K562 (cell line): Measurements from ENCODE around the gene PDE4A. TPM values are rescaled to one million over a fixed set of nuclear protein-coding genes. Genes with fewer than 3 reads are reported as not detected.

Experiments used
- ATAC-seq: fragments of 200-7000 bp; cut with Tn5 transposase; 3 replicates; pipeline ENCODE4 v1.9.1; 2020; ENCODE audit warnings: moderate library complexity
- BruUV-seq: library from RNA; stranded (reverse); fragments of 400-500 nt; replicated peaks from 2 replicates; lab custom pipeline; 2021; lab: Mats Ljungman, UMichigan
- CTCF ChIA-PET: fragments of 300-600 bp; formaldehyde crosslinking; extraction: SDS; loops from one replicate; lab custom pipeline; 2021; ENCODE audit warnings: low intra/inter-chr PET ratio; lab: Yijun Ruan, JAX
- POLR2A ChIA-PET: fragments of 300-600, 350-650 bp; sonication (Branson Sonifier 250); formaldehyde crosslinking; extraction: SDS; loops from one replicate; lab custom pipeline; 2021; ENCODE audit warnings: antibody characterized with exemption, inconsistent platforms; lab: Yijun Ruan, JAX
- DNase-seq, 4 experiments: peaks; one replicate each; pipeline versions ENCODE4 v3.0.0 to v3.0.0-alpha.2; 2011 to 2018; ENCODE audit warnings: low spot score in 3 of 4, mixed read lengths in 3 of 4; ENCODE audit errors: extremely low read depth in 1 of 4
- FAIRE-seq: peaks from 2 replicates; lab custom pipeline; 2011; peaks lifted over from hg19 to GRCh38; lab: Jason Lieb, UNC
- H2AFZ ChIP-seq: 2 replicates; pipeline ENCODE4 v1.6.0; 2011; ENCODE audit warnings: low read depth, low read length, control low read depth, inconsistent platforms
- H3K27ac ChIP-seq: fragments of 200-600 bp; 3 replicates; pipeline ENCODE4 v1.8.0; 2011; ENCODE audit warnings: low read depth, mild to moderate bottlenecking, control low read depth, inconsistent platforms, low read length, moderate library complexity, mixed read lengths; ENCODE audit errors: extremely low read depth
- H3K27me3 ChIP-seq, 2 experiments: fragments of 300-600 bp in 1 of 2; 2 replicates in 1 of 2; 3 replicates in 1 of 2; pipeline versions ENCODE4 v1.6.0 to v1.8.0; 2011; ENCODE audit warnings: inconsistent platforms in 2 of 2, low read length in 2 of 2, mild to moderate bottlenecking in 1 of 2, mixed read lengths in 1 of 2, moderate library complexity in 1 of 2; ENCODE audit not compliant: control insufficient read depth in 2 of 2, insufficient read depth in 2 of 2
- H3K36me3 ChIP-seq: fragments of 300-600 bp; 3 replicates; pipeline ENCODE4 v1.8.0; 2011; ENCODE audit warnings: mild to moderate bottlenecking, low read length, inconsistent platforms; ENCODE audit not compliant: control insufficient read depth, insufficient read depth
- H3K4me1 ChIP-seq, 2 experiments: fragments of 200-600 bp in 1 of 2; replicated peaks in 1 of 2; 2 replicates in 1 of 2; 3 replicates in 1 of 2; pipeline versions ENCODE4 v1.5.1 to v1.8.0; 2011; ENCODE audit warnings: inconsistent platforms in 2 of 2, low read length in 2 of 2, mild to moderate bottlenecking in 1 of 2, mixed read lengths in 1 of 2, moderate library complexity in 1 of 2; ENCODE audit not compliant: control insufficient read depth in 2 of 2, insufficient read depth in 2 of 2
- H3K4me2 ChIP-seq: 2 replicates; pipeline ENCODE4 v1.6.1; 2011; ENCODE audit warnings: low read length, control low read depth, inconsistent platforms, mixed read lengths; ENCODE audit not compliant: insufficient read depth
- H3K4me3 ChIP-seq: fragments of 200-600 bp; sonication (generic), shearing (Covaris generic); 2 replicates; pipeline ENCODE4 v1.5.1; 2016; ENCODE audit warnings: control low read depth, inconsistent platforms
- H3K79me2 ChIP-seq: fragments of 200-600 bp; 3 replicates; pipeline ENCODE4 v1.8.0; 2011; ENCODE audit warnings: low read length, inconsistent platforms; ENCODE audit not compliant: control insufficient read depth, insufficient read depth
- H3K9ac ChIP-seq, 2 experiments: 2 replicates each; pipeline versions ENCODE4 v1.6.0 to v1.6.1; 2011; ENCODE audit warnings: low read depth in 2 of 2, low read length in 2 of 2, control low read depth in 1 of 2, inconsistent platforms in 1 of 2, mild to moderate bottlenecking in 1 of 2, mixed read lengths in 1 of 2; ENCODE audit not compliant: insufficient read depth in 1 of 2
- H3K9me1 ChIP-seq: one replicate; pipeline ENCODE4 v1.6.0; 2011; ENCODE audit warnings: inconsistent platforms, mild to moderate bottlenecking, low read length, moderate library complexity; ENCODE audit not compliant: control insufficient read depth, insufficient read depth
- H3K9me3 ChIP-seq: replicated peaks from 2 replicates; pipeline ENCODE4 v1.5.1; 2011; ENCODE audit warnings: low read depth, low read length, inconsistent platforms; ENCODE audit not compliant: control insufficient read depth, insufficient read depth
- H4K20me1 ChIP-seq: replicated peaks from 2 replicates; pipeline ENCODE4 v1.6.1; 2011; ENCODE audit warnings: low read length, inconsistent platforms, mixed read lengths; ENCODE audit not compliant: control insufficient read depth, insufficient read depth
- CBFB ChIP-seq: sonication (generic); formaldehyde crosslinking; IDR thresholded peaks from 2 replicates; pipeline ENCODE4 v1.4.0; 2020; ENCODE audit warnings: mild to moderate bottlenecking, missing genetic modification reagents
- CBX3 ChIP-seq, 2 experiments: IDR thresholded peaks; 1 replicate in 1 of 2; 2 replicates in 1 of 2; pipeline ENCODE4 v1.6.1; 2012; ENCODE audit warnings: inconsistent platforms in 2 of 2, low read length in 2 of 2, borderline replicate concordance in 1 of 2, control low read depth in 1 of 2
- DIDO1 ChIP-seq: fragments of 450-650 bp; IDR thresholded peaks from 2 replicates; pipeline ENCODE4 v1.6.1; 2016; ENCODE audit warnings: low read depth, missing biosample characterization, missing genetic modification characterization
- DNMT1 ChIP-seq: fragments of 450-650 bp; IDR thresholded peaks from 2 replicates; pipeline ENCODE4 v1.6.1; 2016; ENCODE audit warnings: antibody characterized with exemption, mild to moderate bottlenecking
- HDAC1 ChIP-seq, 2 experiments: fragments of 450-650 bp; IDR thresholded peaks; 2 replicates each; pipeline ENCODE4 v1.6.1; 2016 to 2017; ENCODE audit warnings: inconsistent platforms in 1 of 2, mild to moderate bottlenecking in 1 of 2, moderate library complexity in 1 of 2
- JUNB ChIP-seq: fragments of 450-650 bp; formaldehyde crosslinking; conservative IDR thresholded peaks from 2 replicates; pipeline ENCODE4 v1.4.0; 2020; ENCODE audit warnings: mild to moderate bottlenecking
- LARP7 ChIP-seq: fragments of 450-650 bp; IDR thresholded peaks from 2 replicates; pipeline ENCODE4 v1.6.1; 2016
- RBM34 ChIP-seq: fragments of 200-400 bp; formaldehyde crosslinking; IDR thresholded peaks from 2 replicates; pipeline ENCODE4 v1.6.1; 2018; ENCODE audit warnings: low read length, borderline replicate concordance; ENCODE audit not compliant: insufficient read depth
- XRCC3 ChIP-seq: fragments of 450-650 bp; IDR thresholded peaks from 2 replicates; pipeline ENCODE4 v1.6.1; 2017; ENCODE audit warnings: mild to moderate bottlenecking, moderate library complexity
- ZNF408 ChIP-seq: fragments of 250-450 bp; sonication (Bioruptor Pico); IDR thresholded peaks from 2 replicates; pipeline ENCODE4 v1.4.0; 2020; ENCODE audit warnings: low read depth, mild to moderate bottlenecking, moderate library complexity
- ZNF695 ChIP-seq: fragments of 450-650 bp; formaldehyde crosslinking; IDR thresholded peaks from 2 replicates; pipeline ENCODE4 v1.4.0; 2020; ENCODE audit warnings: mild to moderate bottlenecking, moderate library complexity
- WGBS: fragments of 100-300 bp; shearing (Covaris generic); methylation state at CpG from one replicate; pipeline ENCODE4 v1.1.6; 2016; ENCODE audit warnings: low coverage, mixed read lengths; ENCODE audit not compliant: insufficient coverage; ENCODE audit errors: missing lambda C conversion rate; 5-methylcytosine and 5-hydroxymethylcytosine counted together
- in situ Hi-C: fragments of 300-500 bp; cut with MboI; formaldehyde crosslinking; loops from 4 replicates; pipeline ENCODE4 v1.15.0; 2018; ENCODE audit warnings: inconsistent platforms, mixed read lengths
- intact Hi-C: fragments of 100-400 bp; cut with micrococcal nuclease; formaldehyde crosslinking; loops from 2 replicates; pipeline ENCODE4 v1.14.2; 2022
- polyA plus RNA-seq, 8 experiments: library from polyadenylated mRNA; depleted of rRNA in 4 of 8; stranded (reverse) in 5 of 8; unstranded in 3 of 8; fragments of >200 nt; fragmentation: Nextera tagmentation in 2 of 8; fragmentation: Illumina TruSeq in 1 of 8; extraction: Ambion mirVana in 2 of 8; extraction: Trizol in 1 of 8; gene quantifications; 2 replicates each; pipeline versions ENCODE4 v1.2.1 to v1.2.3, GENCODE V29; 2011 to 2014; ENCODE audit warnings: inconsistent platforms in 1 of 8, missing spikeins in 1 of 8
- total RNA-seq, 7 experiments: library from RNA; depleted of rRNA in 6 of 7; stranded (reverse); fragments of >200 nt in 6 of 7; fragmentation: Illumina TruSeq in 2 of 7; extraction: Trizol in 2 of 7; gene quantifications; 2 replicates each; pipeline versions ENCODE4 v1.2.1 to v1.2.3, GENCODE V29; 2011 to 2021; ENCODE audit warnings: low replicate concordance in 1 of 7
- TF ChIP-seq, protein P1 (sequence below): fragments of 450-650 bp; formaldehyde crosslinking; conservative IDR thresholded peaks from 2 replicates; pipeline ENCODE4 v1.4.0; 2022; ENCODE audit warnings: mild to moderate bottlenecking, missing genetic modification characterization
- TF ChIP-seq, protein P2 (sequence below): fragments of 250-450 bp; sonication (Bioruptor Pico); IDR thresholded peaks from 2 replicates; pipeline ENCODE4 v1.8.0; 2021; ENCODE audit warnings: moderate library complexity, mild to moderate bottlenecking, inconsistent platforms
- TF ChIP-seq, protein P3 (sequence below): fragments of 250-450 bp; sonication (Bioruptor Pico); IDR thresholded peaks from 2 replicates; pipeline ENCODE4 v1.5.0; 2021
- TF ChIP-seq, protein P4 (sequence below): fragments of 450-650 bp; IDR thresholded peaks from 2 replicates; pipeline ENCODE4 v1.6.1; 2016; ENCODE audit warnings: antibody characterized with exemption

Gene PDE4A
- total and polyA plus RNA-seq, 9 of the 15 experiments (the other 6 are each of a cell fraction or from before 2014, with no cell fraction given): 0.66 to 26.9 (median 4.6) TPM

DNA sequence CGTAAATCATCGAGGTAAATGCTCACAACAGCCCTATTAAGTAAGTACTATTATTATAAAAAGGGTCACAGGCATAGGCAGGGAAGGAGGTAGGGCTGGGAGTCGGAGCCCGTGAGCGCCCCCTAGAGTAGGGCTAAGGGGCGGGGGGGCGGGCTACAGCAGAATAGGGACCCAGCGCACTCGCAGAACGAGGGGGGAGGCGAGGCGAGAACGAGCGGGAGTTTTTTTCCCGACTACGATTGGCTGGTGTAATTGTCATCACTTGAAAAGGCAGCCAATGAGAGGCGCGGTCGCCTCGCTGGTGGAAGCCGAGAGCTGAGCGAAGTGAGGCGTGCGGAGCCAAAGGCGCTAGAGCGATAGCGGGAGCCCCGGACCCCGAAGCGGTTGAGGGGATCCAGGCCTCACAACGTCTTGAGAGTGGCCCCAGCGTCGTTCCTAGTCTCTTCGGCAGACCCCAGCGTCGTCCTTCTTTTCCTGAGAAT, 58.6 kb downstream of the PDE4A start (continued):
- TF ChIP-seq RBM34: no peak

DNA sequence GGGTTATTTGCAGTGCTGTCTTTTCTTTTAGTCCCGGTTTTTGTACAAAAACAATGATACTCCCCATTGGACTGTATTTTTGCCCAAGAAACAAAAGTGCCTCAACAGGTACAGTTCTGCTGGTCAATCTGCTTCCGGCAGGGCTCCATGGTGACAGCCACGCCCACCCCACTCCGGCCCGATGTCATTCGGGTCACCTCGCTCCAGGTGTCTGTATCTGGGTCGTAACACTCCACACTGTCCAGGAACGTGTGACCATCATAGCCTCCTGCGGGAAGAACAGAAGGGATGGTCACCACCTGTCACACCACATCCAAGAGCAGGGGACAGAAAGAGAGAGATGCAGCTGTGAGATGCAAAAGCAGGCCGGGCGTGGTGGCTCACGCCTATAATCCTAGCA, 66.2 kb downstream of the PDE4A start:
- H4K20me1 ChIP-seq: peaks cover 10% of the 10 kb centered on the region
- no TSS peak for BruUV-seq
- ChIA-PET POLR2A (interaction anchor here (0.6 to 1.0 kb wide), 3 partner anchors 49 to 1169 kb away, joined by 3 read pairs; no protein-coding TSS in a partner anchor), CTCF (interaction anchor here (0.7 kb wide), 1 partner anchor 214 kb away, joined by 4 read pairs; no protein-coding TSS in a partner anchor)
- H3K36me3 ChIP-seq: peaks cover 63% of the 10 kb centered on the region; the same call in 2 of the 3 replicates
- FAIRE-seq (no peak), DNase-seq (no peak), ATAC-seq (no peak)
- 90% methylated on average over 13 of the region's 13 CpGs for WGBS
- H3K9me1 ChIP-seq: no peaks in the 10 kb centered on the region
- no peaks in the 10 kb centered on the region for H3K27me3 ChIP-seq
- H2AFZ ChIP-seq: no peak overlapping the region
- H3K9me3 ChIP-seq: no peaks in the 10 kb centered on the region
- H3K27ac ChIP-seq: no peak overlapping the region
- H3K4me1 ChIP-seq: peaks cover 0 to 6% of the 10 kb centered on the region in 2 experiments; a peak in 2 of 5 replicates
- no peak overlapping the region for H3K9ac ChIP-seq
- no peak overlapping the region for H3K4me3 ChIP-seq
- H3K79me2 ChIP-seq: peaks cover 14% of the 10 kb centered on the region
- no peak overlapping the region for H3K4me2 ChIP-seq
- in situ Hi-C loops: no loop called here
- intact Hi-C loops: no loop called here
- TF ChIP-seq, protein P1, sequence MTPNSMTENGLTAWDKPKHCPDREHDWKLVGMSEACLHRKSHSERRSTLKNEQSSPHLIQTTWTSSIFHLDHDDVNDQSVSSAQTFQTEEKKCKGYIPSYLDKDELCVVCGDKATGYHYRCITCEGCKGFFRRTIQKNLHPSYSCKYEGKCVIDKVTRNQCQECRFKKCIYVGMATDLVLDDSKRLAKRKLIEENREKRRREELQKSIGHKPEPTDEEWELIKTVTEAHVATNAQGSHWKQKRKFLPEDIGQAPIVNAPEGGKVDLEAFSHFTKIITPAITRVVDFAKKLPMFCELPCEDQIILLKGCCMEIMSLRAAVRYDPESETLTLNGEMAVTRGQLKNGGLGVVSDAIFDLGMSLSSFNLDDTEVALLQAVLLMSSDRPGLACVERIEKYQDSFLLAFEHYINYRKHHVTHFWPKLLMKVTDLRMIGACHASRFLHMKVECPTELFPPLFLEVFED (CRISPR knock-in tag): no peak
- TF ChIP-seq XRCC3 (no peak), DNMT1 (no peak), DIDO1 (tag) (no peak), ZNF408 (no peak), ZNF695 (no peak), JUNB (CRISPR knock-in tag) (no peak), CBFB (no peak), LARP7 (no peak), HDAC1 (IDR thresholded peaks at IDR 0.05) (no peak), CBX3 (IDR thresholded peaks at IDR 0.05; ENCODE audit: borderline replicate concordance in 1 of 2, low read length in 2 of 2) (no peak)
- TF ChIP-seq, protein P2, sequence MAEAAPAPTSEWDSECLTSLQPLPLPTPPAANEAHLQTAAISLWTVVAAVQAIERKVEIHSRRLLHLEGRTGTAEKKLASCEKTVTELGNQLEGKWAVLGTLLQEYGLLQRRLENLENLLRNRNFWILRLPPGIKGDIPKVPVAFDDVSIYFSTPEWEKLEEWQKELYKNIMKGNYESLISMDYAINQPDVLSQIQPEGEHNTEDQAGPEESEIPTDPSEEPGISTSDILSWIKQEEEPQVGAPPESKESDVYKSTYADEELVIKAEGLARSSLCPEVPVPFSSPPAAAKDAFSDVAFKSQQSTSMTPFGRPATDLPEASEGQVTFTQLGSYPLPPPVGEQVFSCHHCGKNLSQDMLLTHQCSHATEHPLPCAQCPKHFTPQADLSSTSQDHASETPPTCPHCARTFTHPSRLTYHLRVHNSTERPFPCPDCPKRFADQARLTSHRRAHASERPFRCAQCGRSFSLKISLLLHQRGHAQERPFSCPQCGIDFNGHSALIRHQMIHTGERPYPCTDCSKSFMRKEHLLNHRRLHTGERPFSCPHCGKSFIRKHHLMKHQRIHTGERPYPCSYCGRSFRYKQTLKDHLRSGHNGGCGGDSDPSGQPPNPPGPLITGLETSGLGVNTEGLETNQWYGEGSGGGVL (CRISPR knock-in tag): no peak
- TF ChIP-seq, protein P3, sequence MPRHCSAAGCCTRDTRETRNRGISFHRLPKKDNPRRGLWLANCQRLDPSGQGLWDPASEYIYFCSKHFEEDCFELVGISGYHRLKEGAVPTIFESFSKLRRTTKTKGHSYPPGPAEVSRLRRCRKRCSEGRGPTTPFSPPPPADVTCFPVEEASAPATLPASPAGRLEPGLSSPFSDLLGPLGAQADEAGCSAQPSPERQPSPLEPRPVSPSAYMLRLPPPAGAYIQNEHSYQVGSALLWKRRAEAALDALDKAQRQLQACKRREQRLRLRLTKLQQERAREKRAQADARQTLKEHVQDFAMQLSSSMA (CRISPR knock-in tag): no peak
- TF ChIP-seq, protein P4, sequence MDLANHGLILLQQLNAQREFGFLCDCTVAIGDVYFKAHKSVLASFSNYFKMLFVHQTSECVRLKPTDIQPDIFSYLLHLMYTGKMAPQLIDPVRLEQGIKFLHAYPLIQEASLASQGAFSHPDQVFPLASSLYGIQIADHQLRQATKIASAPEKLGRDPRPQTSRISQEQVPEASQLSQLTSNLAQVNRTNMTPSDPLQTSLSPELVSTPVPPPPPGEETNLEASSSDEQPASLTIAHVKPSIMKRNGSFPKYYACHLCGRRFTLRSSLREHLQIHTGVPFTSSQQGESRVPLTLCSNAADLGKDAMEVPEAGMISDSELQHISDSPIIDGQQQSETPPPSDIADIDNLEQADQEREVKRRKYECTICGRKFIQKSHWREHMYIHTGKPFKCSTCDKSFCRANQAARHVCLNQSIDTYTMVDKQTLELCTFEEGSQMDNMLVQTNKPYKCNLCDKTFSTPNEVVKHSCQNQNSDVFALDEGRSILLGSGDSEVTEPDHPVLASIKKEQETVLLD: no peak
